HG02678 (cell line): ENCODE results near the gene UBE2G2.

ENCODE experiments used
- ATAC-seq: cut with Tn5 transposase; IDR thresholded peaks from one replicate; pipeline ENCODE4 v1.9.1; 2021; ENCODE audit warnings: mild to moderate bottlenecking, moderate library complexity; ENCODE audit not compliant: unreplicated experiment

Gene UBE2G2

GRCh38 chr21:44791993-44792392 is 9.6 kb downstream of the UBE2G2 start:
- no peak for ATAC-seq

DNA sequence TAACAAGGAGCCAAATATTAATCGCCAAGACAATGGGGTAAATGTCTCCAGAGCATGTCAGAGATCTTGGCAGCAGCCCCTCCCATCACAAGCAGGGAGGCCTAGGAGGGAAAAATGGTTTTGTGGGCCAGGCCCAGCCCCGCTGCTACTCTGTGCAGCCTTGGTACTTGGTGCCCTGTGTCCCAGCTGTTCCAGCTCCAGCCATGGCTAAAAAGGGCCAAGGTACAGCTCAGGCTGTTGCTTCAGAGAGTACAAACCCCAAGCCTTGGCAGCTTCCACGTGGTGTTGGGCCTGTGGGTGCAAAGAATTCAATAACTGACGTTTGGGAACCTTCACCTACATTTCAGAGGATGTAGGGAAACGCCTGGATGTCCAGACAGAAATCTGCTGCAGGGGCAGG is 10.4 kb downstream of the UBE2G2 start:
- no peak for ATAC-seq

DNA sequence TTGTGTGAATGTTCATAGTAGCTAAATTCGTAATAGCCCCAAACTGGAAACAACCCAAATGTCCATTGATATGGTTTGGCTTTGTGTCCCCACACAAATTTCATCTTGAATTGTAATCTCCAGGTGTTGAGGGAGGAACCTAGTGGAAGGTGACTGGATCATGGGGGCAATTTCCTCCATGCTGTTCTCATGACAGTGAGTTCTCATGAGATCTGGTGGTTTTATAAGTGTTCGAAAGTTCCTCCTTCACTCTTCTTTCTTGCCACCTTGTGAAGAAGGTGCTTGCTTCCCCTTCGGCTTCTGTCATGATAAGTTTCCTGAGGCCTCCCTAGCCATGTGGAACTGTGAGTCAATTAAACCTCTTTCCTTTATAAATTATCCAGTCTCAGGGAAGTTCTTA is 11.3 kb downstream of the UBE2G2 start:
- ATAC-seq, result no peak

GRCh38 chr21:44789880-44790279 is 11.7 kb downstream of the UBE2G2 start:
- no peak for ATAC-seq

DNA sequence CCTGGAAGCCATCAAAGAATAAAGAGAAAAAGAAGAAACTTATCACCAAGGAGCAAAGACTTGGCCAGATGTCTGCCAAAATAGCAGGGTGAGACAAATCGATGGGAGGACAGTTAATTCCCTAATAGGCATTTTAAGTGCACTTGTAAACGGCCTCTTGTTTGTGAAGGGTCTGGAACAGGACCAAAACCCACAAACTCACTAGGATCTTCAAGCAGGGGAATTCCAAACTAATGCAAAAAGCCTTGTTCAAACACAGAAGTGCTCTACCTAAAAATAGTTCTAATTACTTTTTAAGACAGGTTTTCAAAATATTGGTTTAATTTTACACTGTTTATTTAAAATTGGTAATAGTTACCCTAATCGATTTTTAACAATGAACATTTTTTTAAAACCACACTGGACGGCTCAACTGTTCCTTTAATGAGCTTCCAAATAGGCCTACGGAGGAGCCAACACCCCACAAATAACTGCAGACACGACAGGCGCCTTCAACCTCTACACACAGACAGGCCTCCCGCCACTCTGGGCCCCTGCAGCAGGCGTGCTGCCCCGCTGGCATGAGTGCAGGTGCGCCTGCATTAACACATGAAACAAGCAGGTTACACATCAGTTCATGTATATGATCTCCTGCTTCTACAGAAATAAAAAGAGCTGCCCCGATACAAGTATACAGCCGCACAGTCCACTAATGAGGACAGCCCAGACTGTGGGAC is 15.8 kb downstream of the UBE2G2 start:
- no peak for ATAC-seq

GRCh38 chr21:44784810-44785209 is 16.8 kb downstream of the UBE2G2 start:
- ATAC-seq, result no peak

DNA sequence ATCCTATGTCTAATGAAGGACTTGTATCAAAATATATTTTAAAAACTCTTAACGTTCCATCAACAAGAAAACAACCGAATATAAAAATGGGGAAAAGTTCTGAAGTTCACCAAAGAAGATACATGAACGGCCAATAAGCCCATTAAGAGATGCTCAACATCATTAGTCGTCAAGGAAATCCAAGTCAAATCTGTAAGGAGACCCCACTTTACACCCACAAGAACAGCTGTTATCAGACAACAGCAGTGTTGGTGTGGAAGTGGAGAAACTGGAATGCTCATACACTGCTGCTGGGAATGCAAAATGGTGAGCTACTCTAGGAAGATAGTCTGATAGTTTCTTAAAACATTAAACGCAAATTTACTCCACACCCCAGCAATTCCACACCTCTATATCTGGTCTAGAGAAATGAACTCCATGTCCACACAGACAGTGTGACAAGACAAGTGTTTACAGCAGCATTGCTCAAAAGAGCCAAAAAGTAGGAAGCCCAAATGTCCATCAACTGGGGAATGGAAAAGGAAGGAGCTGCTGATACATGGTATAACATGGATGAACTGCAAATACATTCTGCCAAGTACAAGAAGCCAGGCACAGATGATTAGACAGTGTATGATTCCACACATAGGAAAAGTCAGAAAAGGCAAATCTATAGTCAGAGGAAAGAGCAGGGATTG is 18.5 kb downstream of the UBE2G2 start:
- no peak for ATAC-seq

DNA sequence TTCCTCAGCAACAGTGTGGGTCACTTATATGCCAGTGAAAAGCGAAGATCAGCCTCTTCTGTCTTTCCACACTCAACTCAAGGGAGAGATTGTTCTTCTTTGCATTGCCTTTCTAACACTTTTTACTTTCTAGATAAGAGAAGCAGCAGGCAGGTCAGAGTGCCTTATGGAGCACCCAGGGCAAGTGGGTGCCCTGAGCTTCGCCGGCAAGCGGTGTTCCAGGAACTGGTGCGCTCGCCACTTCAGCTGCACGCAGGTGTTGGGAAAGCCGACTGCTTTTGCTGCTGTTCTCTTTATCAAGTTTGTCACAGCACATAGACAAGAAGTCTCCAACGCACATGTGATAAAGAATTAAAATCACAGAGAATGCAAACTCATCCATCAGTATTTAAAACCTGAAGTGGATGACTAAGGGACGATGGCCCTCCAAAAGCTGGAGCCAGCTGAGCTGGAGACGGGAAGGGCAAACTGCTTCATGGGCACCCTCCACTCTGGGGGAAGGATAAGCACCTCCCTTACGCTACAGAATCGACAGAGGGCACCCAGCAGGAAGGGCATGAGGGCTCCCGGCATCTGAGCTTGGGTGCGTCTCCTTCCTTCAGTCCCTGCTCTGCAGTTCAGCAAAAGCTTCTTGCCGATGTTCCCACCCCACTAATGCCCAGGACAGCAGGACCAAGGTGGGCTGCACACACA is 20.7 kb downstream of the UBE2G2 start:
- no peak for ATAC-seq

- no peak for ATAC-seq
These were observed 21.5 kb downstream of the UBE2G2 start for GRCh38 chr21:44780137-44780502.

DNA sequence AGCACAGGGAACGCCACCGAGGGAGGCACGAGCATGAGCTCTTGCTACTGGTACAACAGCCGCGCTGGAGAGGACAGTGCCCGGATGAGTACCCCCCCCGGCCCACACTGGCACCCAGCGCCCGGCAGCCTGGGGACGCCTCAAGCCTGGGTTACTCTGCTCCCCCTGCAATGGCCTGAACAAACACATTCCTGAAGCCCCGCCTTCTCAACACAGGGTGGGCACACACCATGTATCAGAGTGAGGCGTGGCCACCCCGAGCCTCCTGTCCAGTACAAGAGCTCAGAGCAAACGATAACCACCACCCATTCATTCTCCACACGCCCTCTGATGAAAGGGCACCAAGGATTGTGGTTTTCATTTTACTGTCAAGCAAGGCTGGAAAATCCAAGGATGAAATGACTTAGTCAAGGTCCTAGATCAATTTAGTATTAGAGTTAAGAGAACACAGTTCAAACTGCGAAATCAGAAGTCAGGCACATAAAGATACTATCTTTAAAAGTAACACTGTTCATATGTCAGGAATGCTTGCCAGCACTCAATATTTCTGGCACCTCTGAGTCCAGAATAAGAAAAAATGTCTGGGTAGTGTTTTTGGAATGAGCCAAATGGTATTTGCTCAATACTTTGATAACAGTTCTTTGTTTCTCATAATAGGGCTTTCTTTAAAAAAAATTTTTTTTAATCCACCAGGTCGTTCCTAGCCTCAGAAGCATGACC is 22.0 kb downstream of the UBE2G2 start:
- ATAC-seq, result no peak

- ATAC-seq, result no peak
These were observed 22.6 kb downstream of the UBE2G2 start for GRCh38 chr21:44778983-44779382.

DNA sequence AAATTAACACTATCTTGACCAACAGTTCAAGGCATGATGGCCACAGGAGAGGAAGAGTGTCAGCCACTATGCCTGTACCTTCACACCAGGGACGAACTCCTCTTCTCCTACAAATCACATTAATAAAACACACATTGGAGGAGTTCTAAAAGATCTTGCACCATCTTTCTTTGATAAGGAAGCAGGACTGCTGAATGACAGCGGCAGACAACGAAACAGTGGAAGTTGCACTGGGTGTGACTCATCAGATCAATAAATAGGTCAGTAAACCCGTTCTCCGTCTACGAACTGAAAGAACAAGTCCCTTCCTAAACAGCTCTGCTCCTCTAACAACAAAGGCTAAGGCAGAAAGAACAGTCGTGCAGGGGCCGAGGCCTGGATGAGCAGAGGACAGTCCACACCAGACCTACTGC is 23.1 kb downstream of the UBE2G2 start:
- no peak for ATAC-seq

DNA sequence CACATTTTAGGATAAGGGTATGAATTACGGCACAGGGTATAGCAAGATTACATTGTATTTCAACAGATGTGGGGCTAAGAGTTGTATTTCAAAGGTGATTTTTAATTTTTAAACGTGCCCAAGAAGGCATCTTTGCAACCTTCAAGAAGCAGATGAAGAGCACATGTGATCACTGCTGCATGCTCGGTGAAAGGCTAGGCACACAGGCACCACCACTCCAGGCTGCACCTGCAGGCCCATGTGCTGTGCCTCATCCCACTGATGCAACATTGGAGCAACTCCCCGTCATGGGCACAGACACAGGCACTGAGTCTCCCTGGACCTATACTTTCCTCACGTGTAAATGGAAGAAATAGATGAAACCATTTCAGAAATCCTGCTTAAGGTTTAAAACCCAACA is 23.5 kb downstream of the UBE2G2 start:
- no peak for ATAC-seq

DNA sequence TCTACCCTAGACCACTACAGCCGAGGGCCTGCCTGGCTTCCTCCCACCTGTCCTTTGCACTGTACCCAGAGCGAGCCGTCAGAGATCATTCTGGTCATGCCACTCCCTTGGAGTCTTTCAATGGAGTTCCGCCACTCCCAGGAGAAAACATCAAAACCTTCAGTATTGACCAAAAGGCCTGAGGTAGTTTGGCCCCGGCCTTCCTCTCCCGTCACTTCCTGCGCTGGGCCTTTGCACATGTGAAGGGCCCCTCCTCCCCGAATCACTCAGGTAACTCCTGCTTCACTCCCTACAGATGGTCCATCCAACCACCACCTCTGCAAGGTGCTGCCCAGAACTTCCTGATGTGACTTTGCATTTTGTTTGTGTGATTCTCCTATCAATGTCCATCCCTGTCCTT is 26.6 kb downstream of the UBE2G2 start:
- ATAC-seq, result no peak

DNA sequence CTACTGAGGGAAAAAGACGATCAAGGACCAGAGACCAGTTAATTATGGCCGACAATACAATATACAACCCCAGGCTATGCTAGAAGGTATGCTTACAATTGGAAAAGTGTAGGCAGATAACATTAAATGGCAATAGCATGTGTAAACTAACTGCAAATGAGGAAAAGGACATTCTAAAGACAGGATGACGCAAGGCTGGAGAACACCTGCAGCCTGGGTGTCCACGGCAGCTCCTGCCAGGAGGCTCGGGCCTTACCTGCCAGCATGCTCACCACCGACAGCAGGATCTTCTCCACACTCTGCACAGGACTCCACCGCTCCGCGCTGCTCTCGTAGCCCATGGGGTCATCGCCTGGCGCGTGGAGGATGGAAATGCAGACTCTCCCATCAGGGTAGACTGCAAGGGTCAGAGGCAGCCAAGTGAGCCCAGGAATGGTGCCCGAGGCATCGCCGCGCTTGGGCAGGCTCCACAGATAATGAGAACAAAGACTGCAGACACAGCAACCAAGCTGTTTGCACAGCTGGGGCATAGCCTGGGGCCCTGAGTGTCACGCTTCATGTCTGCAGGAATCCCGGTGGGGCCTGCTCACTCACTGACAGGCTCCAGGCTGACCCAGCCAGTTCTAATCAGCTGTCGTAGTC is 28.2 kb downstream of the UBE2G2 start:
- no peak for ATAC-seq

GRCh38 chr21:44771896-44772525 is 29.6 kb downstream of the UBE2G2 start:
- no peak for ATAC-seq

DNA sequence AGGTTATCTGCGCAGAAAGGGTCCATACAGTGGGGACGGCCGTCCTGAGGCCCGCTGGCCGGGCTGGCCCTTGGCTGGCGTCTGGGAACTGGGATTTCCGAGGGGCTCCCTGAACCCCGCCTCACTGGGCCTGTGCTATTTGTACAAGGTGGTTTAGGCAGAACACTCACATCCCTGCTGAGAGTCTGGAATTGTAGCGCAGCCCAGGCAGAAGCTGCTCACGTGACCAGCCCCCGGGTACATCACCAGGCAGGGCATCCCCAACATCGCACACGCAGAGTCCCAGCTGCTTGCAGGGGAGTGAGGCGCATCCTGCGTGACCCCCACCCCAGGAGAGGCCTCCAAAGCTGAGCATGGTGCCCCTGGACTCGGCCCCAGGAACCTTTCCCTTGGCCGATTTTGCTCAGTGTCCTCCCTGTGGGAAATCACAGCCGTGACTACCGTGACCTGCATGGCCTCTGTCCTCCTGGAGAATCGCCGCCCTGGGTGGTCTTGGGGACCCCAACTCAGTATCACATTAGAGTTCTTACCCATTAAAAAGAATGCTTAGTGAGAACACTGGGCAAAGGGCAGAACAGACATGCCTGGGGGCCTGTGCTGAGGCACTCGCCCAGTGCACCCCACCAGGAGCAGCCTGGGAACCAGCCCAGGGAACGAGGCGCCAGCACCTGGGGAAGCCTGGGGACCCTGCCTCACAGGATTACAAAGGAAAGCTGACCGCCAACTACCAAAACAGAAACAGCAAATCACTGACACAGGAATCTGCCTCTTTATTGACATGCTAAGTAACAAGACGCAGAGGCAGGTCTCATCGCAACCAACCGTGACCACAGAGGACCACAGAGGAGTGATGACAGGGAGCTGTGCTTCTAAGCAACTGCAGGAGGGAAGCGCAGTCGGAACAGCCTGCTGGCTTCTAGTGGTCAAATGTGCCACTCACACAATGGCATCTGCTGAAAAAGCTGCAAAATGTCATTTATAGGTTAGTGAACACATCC is 33.5 kb downstream of the UBE2G2 start:
- ATAC-seq, result no peak

- ATAC-seq, result no peak
These were observed 34.7 kb downstream of the UBE2G2 start for GRCh38 chr21:44766818-44767354.
